OCI-LY1 (cell line): Measurements from ENCODE around the gene RERE.

Experiments used
- H2AFZ ChIP-seq: fragments of 200-600 bp; sonication (generic), shearing (Covaris generic); 2 replicates; pipeline ENCODE4 v1.6.0; 2014; ENCODE audit warnings: antibody characterized with exemption, mild to moderate bottlenecking, low read length
- H3F3A ChIP-seq: fragments of 200-600 bp; sonication (generic), shearing (Covaris generic); 2 replicates; pipeline ENCODE4 v1.6.0; 2014; ENCODE audit warnings: mild to moderate bottlenecking, antibody characterized with exemption, low read length, moderate library complexity; ENCODE audit not compliant: insufficient read depth
- H3K27ac ChIP-seq: fragments of 200-600 bp; sonication (generic); 2 replicates; pipeline ENCODE4 v1.5.1; 2014; ENCODE audit warnings: low read length, mixed run types, mild to moderate bottlenecking, low read depth; ENCODE audit not compliant: poor library complexity, severe bottlenecking
- H3K27me3 ChIP-seq: fragments of 200-600 bp; sonication (generic); 2 replicates; pipeline ENCODE4 v1.6.0; 2014; ENCODE audit warnings: antibody characterized with exemption, mild to moderate bottlenecking, low read length, moderate library complexity; ENCODE audit not compliant: insufficient read depth
- H3K36me3 ChIP-seq: fragments of 200-600 bp; sonication (generic); 2 replicates; pipeline ENCODE4 v1.6.1; 2014; ENCODE audit warnings: mild to moderate bottlenecking, antibody characterized with exemption, low read length, moderate library complexity, mixed read lengths; ENCODE audit not compliant: insufficient read depth
- H3K4me1 ChIP-seq: fragments of 200-600 bp; sonication (generic); 2 replicates; pipeline ENCODE4 v1.5.1; 2014; ENCODE audit warnings: mild to moderate bottlenecking, low read length, moderate library complexity; ENCODE audit not compliant: insufficient read depth, severe bottlenecking
- H3K4me2 ChIP-seq: fragments of 200-600 bp; sonication (generic), shearing (Covaris generic); 2 replicates; pipeline ENCODE4 v1.6.1; 2014; ENCODE audit warnings: low read length
- H3K4me3 ChIP-seq: fragments of 200-600 bp; sonication (generic); 2 replicates; pipeline ENCODE4 v1.5.1; 2014; ENCODE audit warnings: low read length, low read depth, mild to moderate bottlenecking, mixed read lengths; ENCODE audit not compliant: poor library complexity, severe bottlenecking
- H3K79me2 ChIP-seq: fragments of 200-600 bp; shearing (Covaris generic); 2 replicates; pipeline ENCODE4 v1.6.1; 2016; ENCODE audit warnings: mixed run types, low read length, mixed read lengths; ENCODE audit not compliant: insufficient read depth
- H3K9ac ChIP-seq: fragments of 200-600 bp; sonication (generic), shearing (Covaris generic); 2 replicates; pipeline ENCODE4 v1.6.1; 2014; ENCODE audit warnings: mild to moderate bottlenecking, low read length, mixed read lengths
- H3K9me2 ChIP-seq: fragments of 200-600 bp; sonication (generic), shearing (Covaris generic); 2 replicates; pipeline ENCODE4 v1.6.1; 2014; ENCODE audit warnings: low read depth, mild to moderate bottlenecking, low read length, mixed read lengths
- H3K9me3 ChIP-seq: fragments of 200-600 bp; shearing (Covaris generic); 2 replicates; pipeline ENCODE4 v1.6.1; 2014; ENCODE audit warnings: low read length, mixed read lengths
- H4K20me1 ChIP-seq: fragments of 200-600 bp; sonication (generic), shearing (Covaris generic); 2 replicates; pipeline ENCODE4 v1.6.0; 2016; ENCODE audit warnings: mild to moderate bottlenecking, low read length; ENCODE audit not compliant: insufficient read depth
- CTCF ChIP-seq: fragments of 200-600 bp; sonication (generic), shearing (Covaris generic); IDR thresholded peaks from 2 replicates; pipeline ENCODE4 v1.5.1; 2017; ENCODE audit warnings: mild to moderate bottlenecking, antibody characterized with exemption, low read length, moderate library complexity, mixed read lengths
- EZH2 ChIP-seq: fragments of 200-600 bp; sonication (generic), shearing (Covaris generic); IDR thresholded peaks from 2 replicates; pipeline ENCODE4 v1.8.0; 2017; ENCODE audit warnings: borderline replicate concordance, mixed run types, mild to moderate bottlenecking, antibody characterized with exemption, low read length, moderate library complexity, mixed read lengths

Gene RERE

GRCh38 chr1:8846263-8846662 is 28.8 kb upstream of the RERE start:
- H3K27ac ChIP-seq: no peak overlapping the region
- no peak overlapping the region for H2AFZ ChIP-seq
- H3K27me3 ChIP-seq: peaks cover 8% of the 10 kb centered on the region; the same call in 1 of the 2 replicates
- no peaks in the 10 kb centered on the region for H3K9me2 ChIP-seq
- H3K36me3 ChIP-seq: no peaks in the 10 kb centered on the region; the same call in 1 of the 2 replicates
- no peak overlapping the region for H3K9ac ChIP-seq
- H4K20me1 ChIP-seq: no peaks in the 10 kb centered on the region
- 0 out of 2 replicates have a peak, but pooled peaks cover 3% of the 10 kb centered on the region for H3K9me3 ChIP-seq
- H3K4me1 ChIP-seq: no peaks in the 10 kb centered on the region
- H3F3A ChIP-seq: no peaks in the 10 kb centered on the region
- no peak overlapping the region for H3K4me2 ChIP-seq
- no peak overlapping the region for H3K4me3 ChIP-seq
- H3K79me2 ChIP-seq: no peaks in the 10 kb centered on the region
- no peak for TF ChIP-seq CTCF
- no peak for TF ChIP-seq EZH2

- Histone ChIP-seq H3K27ac (no peak overlapping the region), H3K4me3 (no peak overlapping the region), H3F3A (no peaks in the 10 kb centered on the region), H3K9me2 (no peaks in the 10 kb centered on the region), H3K9ac (no peak overlapping the region), H2AFZ (no peak overlapping the region), H4K20me1 (no peaks in the 10 kb centered on the region), H3K79me2 (no peaks in the 10 kb centered on the region), H3K36me3 (no peaks in the 10 kb centered on the region; the same call in 1 of the 2 replicates), H3K27me3 (peaks cover 8% of the 10 kb centered on the region; the same call in 1 of the 2 replicates), H3K4me2 (no peak overlapping the region), H3K9me3 (peaks cover 7% of the 10 kb centered on the region; the same call in 1 of the 2 replicates), H3K4me1 (no peaks in the 10 kb centered on the region)
- TF ChIP-seq EZH2 (no peak), CTCF (no peak)
These were observed 28.0 kb upstream of the RERE start for GRCh38 chr1:8845104-8846097.

- no peak overlapping the region for H2AFZ ChIP-seq
- peaks cover 9% of the 10 kb centered on the region; the same call in 1 of the 2 replicates for H3K9me3 ChIP-seq
- H3K4me3 ChIP-seq: no peak overlapping the region
- H3K4me1 ChIP-seq: no peaks in the 10 kb centered on the region
- H3K79me2 ChIP-seq: no peaks in the 10 kb centered on the region
- no peaks in the 10 kb centered on the region for H4K20me1 ChIP-seq
- H3K36me3 ChIP-seq: no peaks in the 10 kb centered on the region; the same call in 1 of the 2 replicates
- H3K9me2 ChIP-seq: no peaks in the 10 kb centered on the region
- TF ChIP-seq EZH2: no peak
- no peak for TF ChIP-seq CTCF
- no peaks in the 10 kb centered on the region for H3F3A ChIP-seq
- no peak overlapping the region for H3K4me2 ChIP-seq
- H3K9ac ChIP-seq: no peak overlapping the region
- H3K27ac ChIP-seq: no peak overlapping the region
- peaks cover 8% of the 10 kb centered on the region; the same call in 1 of the 2 replicates for H3K27me3 ChIP-seq
These were observed 27.1 kb upstream of the RERE start for GRCh38 chr1:8844501-8845006.
